Measurements from ENCODE around the gene PLK5. TPM values are rescaled to one million over a fixed set of nuclear protein-coding genes. Genes with fewer than 3 reads are reported as not detected.

PLK5 gene
- total RNA-seq, 1 donor from 2014 or later: not detected

GRCh38 chr19:1563251-1563650, 39.4 kb downstream of the PLK5 start:
- Histone ChIP-seq H3K4me3 (ENCODE audit: low read depth, low read length) (no peak overlapping the region), H3K27me3 (ENCODE audit: control insufficient read depth, insufficient read depth, low read length) (no peaks in the 10 kb centered on the region), H3K36me3 (ENCODE audit: control insufficient read depth, insufficient read depth, low read length) (peaks cover 3% of the 10 kb centered on the region)
- no peak for TF ChIP-seq CTCF (IDR thresholded peaks at IDR 0.05; ENCODE audit: insufficient read depth, low read length, poor library complexity, severe bottlenecking)
- DNase-seq (ENCODE audit: low read depth): no peak

GRCh38 chr19:1566392-1567115, 42.7 kb downstream of the PLK5 start:
- peak; percentile 19 for DNase-seq (ENCODE audit: low read depth)
- H3K27me3 ChIP-seq (ENCODE audit: control insufficient read depth, insufficient read depth, low read length): peaks cover 3% of the 10 kb centered on the region
- no peak for TF ChIP-seq CTCF (IDR thresholded peaks at IDR 0.05; ENCODE audit: insufficient read depth, low read length, poor library complexity, severe bottlenecking)

GRCh38 chr19:1567116-1567847, 43.4 kb downstream of the PLK5 start:
- H3K36me3 ChIP-seq (ENCODE audit: control insufficient read depth, insufficient read depth, low read length): no peaks in the 10 kb centered on the region
- H3K27me3 ChIP-seq (ENCODE audit: control insufficient read depth, insufficient read depth, low read length): peaks cover 3% of the 10 kb centered on the region
- DNase-seq (ENCODE audit: low read depth): no peak
- H3K4me3 ChIP-seq (ENCODE audit: low read depth, low read length): peak overlapping the region; percentile 93
- no peak for TF ChIP-seq CTCF (IDR thresholded peaks at IDR 0.05; ENCODE audit: insufficient read depth, low read length, poor library complexity, severe bottlenecking)

More at GRCh38 chr19:1566392-1567115, 42.7 kb downstream of the PLK5 start:
- Histone ChIP-seq H3K4me3 (ENCODE audit: low read depth, low read length) (peak overlapping the region; percentile 93), H3K36me3 (ENCODE audit: control insufficient read depth, insufficient read depth, low read length) (peaks cover under 1% of the 10 kb centered on the region)

GRCh38 chr19:1567848-1568227, 44.0 kb downstream of the PLK5 start:
- peaks cover 3% of the 10 kb centered on the region for H3K27me3 ChIP-seq (ENCODE audit: control insufficient read depth, insufficient read depth, low read length)
- H3K4me3 ChIP-seq (ENCODE audit: low read depth, low read length): peak overlapping the region; percentile 93
- no peaks in the 10 kb centered on the region for H3K36me3 ChIP-seq (ENCODE audit: control insufficient read depth, insufficient read depth, low read length)
- DNase-seq (ENCODE audit: low read depth): no peak
- no peak for TF ChIP-seq CTCF (IDR thresholded peaks at IDR 0.05; ENCODE audit: insufficient read depth, low read length, poor library complexity, severe bottlenecking)

GRCh38 chr19:1568320-1569019, 44.6 kb downstream of the PLK5 start, which contains the start of gene MEX3D:
Gene MEX3D, minus strand, starts transcription at chr19:1568325. Its CDS starts 267 bp downstream, at chr19:1568058.
- TF ChIP-seq CTCF (IDR thresholded peaks at IDR 0.05; ENCODE audit: insufficient read depth, low read length, poor library complexity, severe bottlenecking): no peak
- no peak for DNase-seq (ENCODE audit: low read depth)
- Histone ChIP-seq H3K36me3 (ENCODE audit: control insufficient read depth, insufficient read depth, low read length) (no peaks in the 10 kb centered on the region), H3K4me3 (ENCODE audit: low read depth, low read length) (peak within 1 kb of the TSS; percentile 93), H3K27me3 (ENCODE audit: control insufficient read depth, insufficient read depth, low read length) (peaks cover 3% of the 10 kb centered on the region)
